ENCODE measurements around the gene USP49.
"Not testable (repeated sequence)": the region's sequence is repeated elsewhere in the genome, so short reads cannot be mapped to it uniquely, and the experiment has no call there.

USP49 gene

GRCh38 chr6:41895300-41896233 is at the start of gene USP49:
Gene USP49 (minus strand): TSS chr6:41895375. CDS start chr6:41806983, 88,392 bp downstream.
- peak; percentile 97 for DNase-seq

GRCh38 chr6:41943456-41943855 is 48.3 kb upstream of the USP49 start:
- DNase-seq = no peak

- DNase-seq = not testable (repeated sequence)
These were observed 47.7 kb upstream of the USP49 start for GRCh38 chr6:41942882-41943281.

- DNase-seq = no peak
These were observed 47.1 kb upstream of the USP49 start for GRCh38 chr6:41942067-41942851.

GRCh38 chr6:41941280-41942066 is 46.3 kb upstream of the USP49 start, which contains the start of gene CCND3:
Gene CCND3 (minus strand): TSS chr6:41941808. CDS start chr6:41941649, 159 bp downstream.
- peak; percentile 97 for DNase-seq

- DNase-seq = peak; percentile 77
These were observed 45.6 kb upstream of the USP49 start for GRCh38 chr6:41940759-41941279.

GRCh38 chr6:41939848-41940758 is 44.9 kb upstream of the USP49 start:
- DNase-seq = peak; percentile 76

GRCh38 chr6:41939176-41939847 is 44.1 kb upstream of the USP49 start:
- peak; percentile 92 for DNase-seq

- DNase-seq = no peak
These were observed 43.5 kb upstream of the USP49 start for GRCh38 chr6:41938590-41939175.

- peak; percentile 99 for DNase-seq
These were observed 42.8 kb upstream of the USP49 start for GRCh38 chr6:41937861-41938574.

GRCh38 chr6:41937472-41937860 is 42.3 kb upstream of the USP49 start:
- DNase-seq = no peak

GRCh38 chr6:41936073-41936837 is 41.1 kb upstream of the USP49 start:
- peak; percentile 99 for DNase-seq

GRCh38 chr6:41935685-41936072 is 40.5 kb upstream of the USP49 start:
- no peak for DNase-seq

GRCh38 chr6:41935193-41935574 is 40.0 kb upstream of the USP49 start:
- peak; percentile 49 for DNase-seq

GRCh38 chr6:41934278-41935192 is 39.4 kb upstream of the USP49 start:
- DNase-seq = no peak

GRCh38 chr6:41932378-41932777 is 37.2 kb upstream of the USP49 start:
- no peak for DNase-seq

GRCh38 chr6:41931792-41932191 is 36.6 kb upstream of the USP49 start:
- no peak for DNase-seq

- DNase-seq = no peak
These were observed 34.7 kb upstream of the USP49 start for GRCh38 chr6:41929924-41930323.
